Natural killer cell (primary cell): Measurements from ENCODE around the gene UHRF2. TPM values are rescaled to one million over a fixed set of nuclear protein-coding genes. Genes with fewer than 3 reads are reported as not detected.
A peak's percentile ranks its signal among the peaks of the same experiment; 100 is the strongest.

Experiments
- ATAC-seq, 3 donors: fragments of 150-1000 bp in 2 of 3; fragments of 200-7000 bp in 1 of 3; cut with Tn5 transposase; 1 replicate in 1 of 3; 2 replicates in 2 of 3; pipeline ENCODE4 v1.10.0; 2021; ENCODE audit warnings: mild to moderate bottlenecking in 2 of 3, moderate library complexity in 2 of 3
- DNase-seq, 2 donors: peaks; one replicate each; pipeline versions ENCODE4 v3.0.0 to v3.0.0-alpha.2; 2013 to 2021; ENCODE audit warnings: mixed read lengths in 1 of 2
- H3K27ac ChIP-seq: one replicate; pipeline ENCODE4 v1.5.1; 2013; ENCODE audit warnings: mild to moderate bottlenecking, low read length
- H3K27me3 ChIP-seq: one replicate; pipeline ENCODE4 v1.6.1; 2013; ENCODE audit warnings: low read length; ENCODE audit not compliant: control insufficient read depth, insufficient read depth
- H3K36me3 ChIP-seq: one replicate; pipeline ENCODE4 v1.6.1; 2013; ENCODE audit warnings: low read length; ENCODE audit not compliant: control insufficient read depth, insufficient read depth
- H3K4me1 ChIP-seq: one replicate; pipeline ENCODE4 v1.6.1; 2013; ENCODE audit warnings: low read length; ENCODE audit not compliant: control insufficient read depth, insufficient read depth
- H3K4me3 ChIP-seq: one replicate; pipeline ENCODE4 v1.5.1; 2013; ENCODE audit warnings: low read length
- H3K9me3 ChIP-seq: one replicate; pipeline ENCODE4 v1.6.1; 2013; ENCODE audit warnings: low read length; ENCODE audit not compliant: control insufficient read depth, insufficient read depth
- H3K27ac Mint-ChIP-seq, 2 donors: one replicate each; pipeline ENCODE4 v1.8.0; 2022; ENCODE audit warnings: mild to moderate bottlenecking in 2 of 2, mixed read lengths in 2 of 2, moderate library complexity in 1 of 2
- H3K27me3 Mint-ChIP-seq, 2 donors: one replicate each; pipeline ENCODE4 v1.8.0; 2022; ENCODE audit warnings: low read depth in 2 of 2, mixed read lengths in 2 of 2
- H3K36me3 Mint-ChIP-seq: one replicate; pipeline ENCODE4 v1.8.0; 2022; ENCODE audit warnings: mixed read lengths
- H3K4me1 Mint-ChIP-seq, 2 donors: one replicate each; pipeline ENCODE4 v1.8.0; 2022; ENCODE audit warnings: mixed read lengths in 2 of 2
- H3K4me3 Mint-ChIP-seq: one replicate; pipeline ENCODE4 v1.8.0; 2022; ENCODE audit warnings: mild to moderate bottlenecking, moderate library complexity, mixed read lengths
- H3K9me3 Mint-ChIP-seq, 2 donors: one replicate each; pipeline ENCODE4 v1.8.0; 2022; ENCODE audit warnings: mixed read lengths in 2 of 2
- WGBS: methylation state at CpG from one replicate; pipeline ENCODE4 v1.1.7; 2013; ENCODE audit warnings: missing lambda C conversion rate; ENCODE audit not compliant: insufficient coverage; 5-methylcytosine and 5-hydroxymethylcytosine counted together
- intact Hi-C: fragments of 100-400 bp; cut with micrococcal nuclease; formaldehyde crosslinking; loops from one replicate; pipeline ENCODE4 v1.14.2; 2022
- total RNA-seq, 4 donors: library from RNA; stranded (reverse); fragments of 120-200 nt in 1 of 4; gene quantifications; one replicate each; pipeline versions ENCODE4 v1.2.3 to v1.2.4, GENCODE V29; 2013 to 2022
- TF ChIP-seq, protein P1 (sequence below): fragments of 200-600 bp; IDR thresholded peaks from one replicate; pipeline ENCODE4 v1.8.0; 2022; ENCODE audit warnings: antibody characterized with exemption

The UHRF2 gene
- total RNA-seq, 3 donors from 2014 or later (not counting 1 experiment from before 2014, with no cell fraction given): 118 to 130 (median 120) TPM

DNA sequence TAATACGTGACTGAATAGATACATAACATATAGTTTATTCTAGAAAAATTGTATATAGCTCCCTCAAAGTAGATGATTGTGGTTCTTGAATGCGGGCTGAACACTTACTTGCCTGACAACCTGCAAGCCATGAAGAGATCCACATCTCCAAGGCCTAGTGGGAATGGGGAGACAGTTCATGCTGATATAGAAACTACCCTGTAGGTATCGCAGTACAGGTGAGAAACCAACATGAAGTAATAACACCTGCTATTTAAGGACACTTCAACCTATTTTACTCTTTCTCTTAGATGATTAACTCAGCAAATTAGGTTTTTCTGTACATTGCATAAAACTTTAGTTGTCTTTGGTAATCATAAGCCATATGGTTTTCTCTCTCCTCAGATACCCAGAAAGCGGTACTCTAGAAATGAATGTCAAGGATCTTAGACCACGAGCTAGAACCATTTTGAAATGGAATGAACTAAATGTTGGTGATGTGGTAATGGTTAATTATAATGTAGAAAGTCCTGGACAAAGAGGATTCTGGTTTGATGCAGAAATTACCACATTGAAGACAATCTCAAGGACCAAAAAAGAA lies 47.3 kb downstream of the UHRF2 start:
- DNase-seq (no peak), ATAC-seq (no peak)
- H3K9me3 Mint-ChIP-seq: peaks cover 2 to 4% of the 10 kb centered on the region in 2 donors
- H3K27me3 ChIP-seq: no peaks in the 10 kb centered on the region
- TF ChIP-seq, protein P1, sequence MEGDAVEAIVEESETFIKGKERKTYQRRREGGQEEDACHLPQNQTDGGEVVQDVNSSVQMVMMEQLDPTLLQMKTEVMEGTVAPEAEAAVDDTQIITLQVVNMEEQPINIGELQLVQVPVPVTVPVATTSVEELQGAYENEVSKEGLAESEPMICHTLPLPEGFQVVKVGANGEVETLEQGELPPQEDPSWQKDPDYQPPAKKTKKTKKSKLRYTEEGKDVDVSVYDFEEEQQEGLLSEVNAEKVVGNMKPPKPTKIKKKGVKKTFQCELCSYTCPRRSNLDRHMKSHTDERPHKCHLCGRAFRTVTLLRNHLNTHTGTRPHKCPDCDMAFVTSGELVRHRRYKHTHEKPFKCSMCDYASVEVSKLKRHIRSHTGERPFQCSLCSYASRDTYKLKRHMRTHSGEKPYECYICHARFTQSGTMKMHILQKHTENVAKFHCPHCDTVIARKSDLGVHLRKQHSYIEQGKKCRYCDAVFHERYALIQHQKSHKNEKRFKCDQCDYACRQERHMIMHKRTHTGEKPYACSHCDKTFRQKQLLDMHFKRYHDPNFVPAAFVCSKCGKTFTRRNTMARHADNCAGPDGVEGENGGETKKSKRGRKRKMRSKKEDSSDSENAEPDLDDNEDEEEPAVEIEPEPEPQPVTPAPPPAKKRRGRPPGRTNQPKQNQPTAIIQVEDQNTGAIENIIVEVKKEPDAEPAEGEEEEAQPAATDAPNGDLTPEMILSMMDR: no peak
- H3K4me3 Mint-ChIP-seq: no peak overlapping the region
- intact Hi-C loops: no loop called here
- H3K4me1 ChIP-seq: no peaks in the 10 kb centered on the region
- no peaks in the 10 kb centered on the region for H3K27me3 Mint-ChIP-seq
- WGBS: 100% methylated on average over 3 of the region's 5 CpGs
- no peak overlapping the region for H3K4me3 ChIP-seq
- peaks cover 6% of the 10 kb centered on the region for H3K36me3 ChIP-seq
- H3K9me3 ChIP-seq: no peaks in the 10 kb centered on the region
- no peak overlapping the region for H3K27ac ChIP-seq
- no peaks in the 10 kb centered on the region for H3K36me3 Mint-ChIP-seq
- peak overlapping the region; percentile 21 to 29 for H3K27ac Mint-ChIP-seq
- H3K4me1 Mint-ChIP-seq: peaks cover 45 to 48% of the 10 kb centered on the region in 2 donors

DNA sequence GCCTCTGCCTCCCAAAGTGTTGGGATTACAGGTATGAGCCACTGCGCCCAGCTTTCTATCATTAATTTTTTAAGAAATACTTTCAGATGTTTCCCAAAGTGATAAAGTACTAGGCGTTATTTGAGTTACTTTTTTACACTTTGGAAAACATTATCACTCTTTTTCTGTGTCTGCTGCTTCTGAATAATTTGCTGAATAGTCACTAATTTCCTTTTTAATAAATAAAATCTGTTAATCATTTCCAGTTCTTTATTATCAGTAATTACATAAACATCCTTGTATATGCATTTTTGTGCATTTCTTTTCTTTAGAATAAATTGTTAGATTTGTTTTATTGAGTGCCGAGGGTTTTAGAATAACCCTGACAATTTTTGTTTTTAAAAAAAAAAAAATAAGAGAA lies 48.6 kb downstream of the UHRF2 start:
- peaks cover 8% of the 10 kb centered on the region for H3K36me3 ChIP-seq
- H3K27ac ChIP-seq: no peak overlapping the region
- no peak overlapping the region for H3K4me3 ChIP-seq
- H3K27ac Mint-ChIP-seq: no peak overlapping the region
- no peak for DNase-seq
- intact Hi-C loops: no loop called here
- no peaks in the 10 kb centered on the region for H3K27me3 ChIP-seq
- H3K4me1 Mint-ChIP-seq: peaks cover 40 to 43% of the 10 kb centered on the region in 2 donors
- H3K27me3 Mint-ChIP-seq: no peaks in the 10 kb centered on the region
- ATAC-seq: no peak
- no peaks in the 10 kb centered on the region for H3K9me3 ChIP-seq
- H3K9me3 Mint-ChIP-seq: peaks cover 2 to 4% of the 10 kb centered on the region in 2 donors
- WGBS: 97% methylated on average over 3 of the region's 3 CpGs
- TF ChIP-seq, protein P1: no peak
- H3K4me3 Mint-ChIP-seq: no peak overlapping the region
- H3K36me3 Mint-ChIP-seq: no peaks in the 10 kb centered on the region
- no peaks in the 10 kb centered on the region for H3K4me1 ChIP-seq

DNA sequence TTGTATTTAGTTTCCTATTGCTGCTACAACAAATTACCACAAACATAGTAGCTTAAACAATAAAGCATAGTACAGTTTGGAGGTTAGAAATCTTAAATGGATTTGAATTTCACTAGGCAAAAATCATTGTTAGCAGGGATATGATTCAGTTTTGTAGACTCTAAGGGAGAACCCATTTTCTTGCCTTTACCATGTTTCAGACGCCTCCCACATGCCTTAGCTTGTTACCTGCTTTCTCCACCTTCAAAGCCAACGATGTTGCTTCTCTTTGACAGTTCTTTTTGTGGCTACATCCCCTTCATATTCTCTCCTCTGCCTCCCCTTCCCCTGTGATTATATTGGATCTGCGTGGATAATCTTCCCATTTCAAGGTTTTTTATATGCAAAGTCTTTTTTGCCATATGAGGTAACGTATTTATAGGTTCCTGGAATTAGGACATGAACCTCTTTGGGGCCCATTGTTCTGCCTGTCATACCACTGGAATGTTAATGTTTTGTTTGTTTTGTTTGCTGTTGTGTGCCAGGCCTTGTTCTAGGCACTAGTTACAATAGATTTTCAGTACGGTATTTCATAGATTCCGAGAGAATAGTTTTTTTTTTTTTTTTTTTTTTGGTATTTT lies 54.1 kb downstream of the UHRF2 start:
- H3K27ac ChIP-seq: no peak overlapping the region
- H3K27me3 ChIP-seq: no peaks in the 10 kb centered on the region
- no peak overlapping the region for H3K4me3 ChIP-seq
- H3K4me1 ChIP-seq: no peaks in the 10 kb centered on the region
- H3K9me3 Mint-ChIP-seq: no peaks in the 10 kb centered on the region
- intact Hi-C loops: no loop called here
- H3K27ac Mint-ChIP-seq: no peak overlapping the region
- H3K36me3 Mint-ChIP-seq: no peaks in the 10 kb centered on the region
- H3K36me3 ChIP-seq: peaks cover 5% of the 10 kb centered on the region
- H3K9me3 ChIP-seq: no peaks in the 10 kb centered on the region
- TF ChIP-seq, protein P1: no peak
- no peak overlapping the region for H3K4me3 Mint-ChIP-seq
- DNase-seq: no peak
- WGBS: 96% methylated on average over 5 of the region's 6 CpGs
- H3K27me3 Mint-ChIP-seq: no peaks in the 10 kb centered on the region
- H3K4me1 Mint-ChIP-seq: peaks cover 20 to 24% of the 10 kb centered on the region in 2 donors
- ATAC-seq: no peak
